Measurements from ENCODE around the gene SLC46A1. TPM values are rescaled to one million over a fixed set of nuclear protein-coding genes. Genes with fewer than 3 reads are reported as not detected.
A peak's percentile ranks its signal among the peaks of the same experiment; 100 is the strongest.
"Not testable (repeated sequence)": the region's sequence is repeated elsewhere in the genome, so short reads cannot be mapped to it uniquely, and the experiment has no call there.

Gene SLC46A1
- total RNA-seq (ENCODE audit: low replicate concordance): 2.0 and 7.9 TPM in 2 replicates

- DNase-seq (ENCODE audit: low read depth): peak; percentile 34
- TF ChIP-seq CTCF (IDR thresholded peaks at IDR 0.05; ENCODE audit: insufficient read depth, low read length): no peak
- H3K4me3 ChIP-seq (ENCODE audit: low read depth, low read length): peak within 1 kb of the TSS; percentile 79
Measured at GRCh38 chr17:28405632-28406472, at the start of gene SLC46A1. TSS of gene SLC46A1 (minus strand) at chr17:28406212. CDS start at chr17:28406114, 98 bp downstream.

- no peak for DNase-seq (ENCODE audit: low read depth)
- TF ChIP-seq CTCF (IDR thresholded peaks at IDR 0.05; ENCODE audit: insufficient read depth, low read length): no peak
- H3K4me3 ChIP-seq (ENCODE audit: low read depth, low read length): no peak overlapping the region
Measured at GRCh38 chr17:28449859-28450258, 43.8 kb upstream of the SLC46A1 start.

GRCh38 chr17:28447396-28447760 lies 41.4 kb upstream of the SLC46A1 start:
- no peak overlapping the region for H3K4me3 ChIP-seq (ENCODE audit: low read depth, low read length)
- TF ChIP-seq CTCF (IDR thresholded peaks at IDR 0.05; ENCODE audit: insufficient read depth, low read length): no peak
- no peak for DNase-seq (ENCODE audit: low read depth)

- H3K4me3 ChIP-seq (ENCODE audit: low read depth, low read length): no peak overlapping the region
- no peak for TF ChIP-seq CTCF (IDR thresholded peaks at IDR 0.05; ENCODE audit: insufficient read depth, low read length)
- DNase-seq (ENCODE audit: low read depth): no peak
Measured at GRCh38 chr17:28446716-28447395, 40.8 kb upstream of the SLC46A1 start.

GRCh38 chr17:28443901-28444638 lies 38.1 kb upstream of the SLC46A1 start:
- no peak for DNase-seq (ENCODE audit: low read depth)
- H3K4me3 ChIP-seq (ENCODE audit: low read depth, low read length): no peak overlapping the region
- TF ChIP-seq CTCF (IDR thresholded peaks at IDR 0.05; ENCODE audit: insufficient read depth, low read length): no peak

GRCh38 chr17:28434326-28434725 lies 28.3 kb upstream of the SLC46A1 start:
- not testable (repeated sequence) for H3K4me3 ChIP-seq (ENCODE audit: low read depth, low read length); DNase-seq (ENCODE audit: low read depth)

GRCh38 chr17:28433721-28434120 lies 27.7 kb upstream of the SLC46A1 start:
- no peak for TF ChIP-seq CTCF (IDR thresholded peaks at IDR 0.05; ENCODE audit: insufficient read depth, low read length)
- no peak for DNase-seq (ENCODE audit: low read depth)
- H3K4me3 ChIP-seq (ENCODE audit: low read depth, low read length): no peak overlapping the region

- DNase-seq (ENCODE audit: low read depth); H3K4me3 ChIP-seq (ENCODE audit: low read depth, low read length): not testable (repeated sequence)
Measured at GRCh38 chr17:28427982-28428381, 22.0 kb upstream of the SLC46A1 start.
